Uterus (tissue), 2 donors: ENCODE results near the gene LAMB4.

ENCODE experiments used
- CTCF ChIP-seq, 4 experiments: fragments of 200-600 bp in 2 of 4; fragments of 450-650 bp in 2 of 4; sonication (generic) in 2 of 4; IDR thresholded peaks; one replicate each; pipeline ENCODE4 v1.5.1; 2016 to 2019; ENCODE audit warnings: antibody characterized with exemption in 4 of 4, mild to moderate bottlenecking in 2 of 4, moderate library complexity in 1 of 4
- POLR2A ChIP-seq, 2 donors: fragments of 450-650 bp; IDR thresholded peaks; one replicate each; pipeline ENCODE4 v1.6.1; 2016; ENCODE audit warnings: antibody characterized with exemption in 2 of 2, mild to moderate bottlenecking in 1 of 2, moderate library complexity in 1 of 2

GRCh38 chr7:108097703-108098102 is 32.5 kb downstream of the LAMB4 start:
- no peak for TF ChIP-seq CTCF (IDR thresholded peaks at IDR 0.05)
- TF ChIP-seq POLR2A (IDR thresholded peaks at IDR 0.05) = no peak
